ENCODE data around the gene DYSF.

Gene DYSF

DNA sequence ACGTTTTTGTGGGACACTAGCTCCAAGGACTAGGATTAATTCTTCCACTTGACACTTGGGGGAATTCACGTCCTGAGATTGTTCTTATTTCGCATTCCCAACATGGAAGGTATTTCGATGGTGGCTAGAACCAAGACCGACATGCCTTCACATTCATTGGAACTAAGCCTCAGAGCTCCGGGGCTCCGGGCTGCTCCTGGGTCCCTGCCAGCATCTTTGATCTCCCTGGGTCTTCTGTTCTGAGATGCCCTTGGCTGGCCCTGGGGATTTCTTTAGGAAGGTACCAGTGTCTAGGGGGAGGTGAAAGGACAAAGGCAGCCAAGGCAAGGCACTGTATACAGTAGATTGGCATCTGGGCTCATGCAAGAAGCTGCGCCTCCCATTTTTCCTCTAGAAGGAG lies 76.8 kb downstream of the DYSF start:
- DNase-seq (ENCODE audit: low read depth) = no peak

GRCh38 chr2:71530641-71531332 lies 77.4 kb downstream of the DYSF start:
- no peak for DNase-seq (ENCODE audit: low read depth)

DNA sequence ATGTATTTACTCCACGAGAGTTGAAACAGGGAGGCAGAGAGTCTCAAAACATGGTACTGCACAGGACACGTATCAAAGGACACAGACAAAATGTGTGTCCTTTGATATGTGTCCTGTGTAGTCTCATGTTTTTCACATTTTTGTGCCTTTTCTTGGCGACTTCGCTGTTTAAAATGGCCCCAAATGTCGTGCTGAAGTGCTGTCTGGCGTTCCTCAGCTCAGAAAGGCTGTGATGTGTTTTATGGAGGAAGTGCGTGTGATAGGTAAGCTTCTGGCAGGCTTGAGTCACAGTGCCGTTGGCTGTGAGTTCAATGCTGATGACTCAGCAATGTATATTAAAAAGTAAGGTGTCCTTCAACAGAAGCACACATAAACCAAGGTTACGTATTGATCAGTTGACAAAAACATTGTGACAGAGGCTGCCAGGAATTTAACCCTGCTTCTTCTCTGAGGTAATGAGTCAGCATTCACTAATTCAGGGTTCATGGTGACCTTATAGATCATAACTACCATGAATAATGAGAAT lies 78.2 kb downstream of the DYSF start:
- no peak for DNase-seq (ENCODE audit: low read depth)

DNA sequence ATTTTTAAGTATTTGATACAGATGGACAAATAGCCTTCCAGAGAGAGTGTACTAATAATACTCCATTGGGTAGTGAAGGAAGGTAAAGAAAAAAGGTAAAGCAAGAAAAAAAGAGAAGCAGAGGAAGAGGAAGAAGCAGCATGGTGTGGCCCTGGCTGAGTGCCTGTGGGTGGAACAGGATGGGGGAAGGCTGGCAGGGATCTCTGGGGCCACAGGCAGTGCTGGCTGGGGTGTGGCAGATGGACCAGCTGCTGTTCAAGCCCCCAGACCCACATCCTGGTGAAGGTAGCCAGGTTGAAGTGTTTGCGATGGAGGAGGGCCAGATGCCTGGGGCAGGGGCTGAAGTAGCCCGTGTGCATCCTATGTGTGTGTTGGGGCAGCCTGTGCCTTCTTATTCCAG lies 79.0 kb downstream of the DYSF start:
- DNase-seq (ENCODE audit: low read depth) = no peak

DNA sequence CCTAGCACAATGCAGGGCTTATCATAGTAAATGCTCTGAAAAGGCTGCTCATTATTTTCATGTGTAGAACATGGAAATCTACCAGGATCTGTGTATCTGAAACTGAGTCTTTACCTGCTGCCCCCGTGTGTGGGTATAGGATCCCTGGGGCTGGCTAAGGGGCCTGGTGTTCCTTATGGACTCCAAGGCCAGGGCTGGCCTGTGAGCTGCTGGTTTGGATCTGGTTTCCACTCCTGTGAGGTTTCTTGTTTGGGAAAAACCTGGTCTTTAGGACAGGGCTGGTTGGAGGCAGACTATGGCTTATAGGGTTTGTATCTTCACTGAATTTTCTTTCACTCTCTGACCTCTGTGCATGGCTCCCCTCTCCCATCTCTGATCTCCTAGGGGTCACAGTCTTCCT lies 80.8 kb downstream of the DYSF start:
- no peak for DNase-seq (ENCODE audit: low read depth)

GRCh38 chr2:71534826-71535225 lies 81.5 kb downstream of the DYSF start:
- DNase-seq (ENCODE audit: low read depth) = no peak

- no peak for DNase-seq (ENCODE audit: low read depth)
Measured at GRCh38 chr2:71535526-71535925, 82.2 kb downstream of the DYSF start.

GRCh38 chr2:71536226-71536671 lies 82.9 kb downstream of the DYSF start:
- no peak for DNase-seq (ENCODE audit: low read depth)

- no peak for DNase-seq (ENCODE audit: low read depth)
Measured at GRCh38 chr2:71538241-71538640, 84.9 kb downstream of the DYSF start.

GRCh38 chr2:71538656-71539265 lies 85.4 kb downstream of the DYSF start:
- DNase-seq (ENCODE audit: low read depth) = no peak

DNA sequence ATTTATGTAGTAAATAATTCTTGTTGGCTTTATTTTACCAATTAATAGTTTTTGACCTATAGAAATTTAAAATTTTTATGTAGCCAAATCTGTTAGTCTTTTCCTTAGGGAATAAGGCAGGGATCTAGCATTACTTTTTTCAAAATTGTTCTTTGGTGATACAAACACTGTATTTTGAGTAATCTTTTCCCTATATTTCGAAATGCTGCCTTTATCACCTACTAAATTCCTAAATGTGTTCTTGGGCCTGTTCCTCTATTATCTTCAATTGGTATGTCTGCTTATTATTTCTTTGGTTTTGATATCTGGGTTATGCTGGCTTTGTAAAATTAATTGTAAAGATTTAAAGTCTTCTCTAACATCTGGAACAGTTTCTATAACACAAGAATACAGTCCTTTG lies 87.5 kb downstream of the DYSF start:
- DNase-seq (ENCODE audit: low read depth) = no peak

- no peak for DNase-seq (ENCODE audit: low read depth)
Measured at GRCh38 chr2:71544919-71545571, 91.7 kb downstream of the DYSF start.

- DNase-seq (ENCODE audit: low read depth) = peak; percentile 16
Measured at GRCh38 chr2:71545572-71546274, 92.4 kb downstream of the DYSF start.

- DNase-seq (ENCODE audit: low read depth) = no peak
Measured at GRCh38 chr2:71546275-71546638, 92.9 kb downstream of the DYSF start.

- DNase-seq (ENCODE audit: low read depth) = no peak
Measured at GRCh38 chr2:71546777-71547281, 93.5 kb downstream of the DYSF start.

- no peak for DNase-seq (ENCODE audit: low read depth)
Measured at GRCh38 chr2:71547616-71548285, 94.4 kb downstream of the DYSF start.

DNA sequence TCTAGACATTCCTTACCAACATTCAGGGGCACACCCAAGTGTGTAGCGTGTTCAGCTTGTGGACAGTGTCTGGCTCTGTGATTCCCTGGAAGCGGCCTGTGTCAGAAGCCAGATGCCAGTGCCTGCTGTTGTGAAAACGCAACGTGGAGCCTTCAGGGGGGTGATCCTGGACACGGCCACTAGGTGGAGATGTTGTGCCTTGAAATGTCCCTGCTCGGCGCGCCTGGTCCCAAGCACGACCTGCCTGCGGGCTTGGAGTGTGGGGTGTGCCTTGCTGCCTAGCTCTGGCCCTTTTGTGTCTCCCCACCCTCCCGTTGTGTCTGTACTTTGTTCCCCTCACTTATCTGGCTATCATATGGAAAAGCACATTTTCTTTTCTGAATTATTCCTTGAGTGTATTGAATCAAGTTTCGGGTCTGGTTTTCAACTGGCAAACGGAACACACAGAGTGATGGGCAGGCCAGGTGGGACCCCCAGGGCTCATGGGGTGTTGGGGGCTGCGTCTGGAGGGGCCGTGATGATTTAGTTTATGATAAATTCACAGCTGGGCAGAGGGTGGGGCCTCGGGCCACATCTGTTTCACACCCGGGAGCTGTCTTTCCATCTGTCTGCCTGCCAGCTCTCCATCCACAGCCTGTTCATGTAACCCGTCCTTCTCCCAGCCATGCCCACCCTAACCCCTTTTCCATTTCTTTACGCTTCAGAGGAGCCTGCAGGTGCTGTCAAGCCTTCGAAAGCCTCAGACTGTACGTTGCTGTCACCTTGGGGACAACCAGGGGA lies 95.5 kb downstream of the DYSF start:
- peak; percentile 52 for DNase-seq (ENCODE audit: low read depth)

DNA sequence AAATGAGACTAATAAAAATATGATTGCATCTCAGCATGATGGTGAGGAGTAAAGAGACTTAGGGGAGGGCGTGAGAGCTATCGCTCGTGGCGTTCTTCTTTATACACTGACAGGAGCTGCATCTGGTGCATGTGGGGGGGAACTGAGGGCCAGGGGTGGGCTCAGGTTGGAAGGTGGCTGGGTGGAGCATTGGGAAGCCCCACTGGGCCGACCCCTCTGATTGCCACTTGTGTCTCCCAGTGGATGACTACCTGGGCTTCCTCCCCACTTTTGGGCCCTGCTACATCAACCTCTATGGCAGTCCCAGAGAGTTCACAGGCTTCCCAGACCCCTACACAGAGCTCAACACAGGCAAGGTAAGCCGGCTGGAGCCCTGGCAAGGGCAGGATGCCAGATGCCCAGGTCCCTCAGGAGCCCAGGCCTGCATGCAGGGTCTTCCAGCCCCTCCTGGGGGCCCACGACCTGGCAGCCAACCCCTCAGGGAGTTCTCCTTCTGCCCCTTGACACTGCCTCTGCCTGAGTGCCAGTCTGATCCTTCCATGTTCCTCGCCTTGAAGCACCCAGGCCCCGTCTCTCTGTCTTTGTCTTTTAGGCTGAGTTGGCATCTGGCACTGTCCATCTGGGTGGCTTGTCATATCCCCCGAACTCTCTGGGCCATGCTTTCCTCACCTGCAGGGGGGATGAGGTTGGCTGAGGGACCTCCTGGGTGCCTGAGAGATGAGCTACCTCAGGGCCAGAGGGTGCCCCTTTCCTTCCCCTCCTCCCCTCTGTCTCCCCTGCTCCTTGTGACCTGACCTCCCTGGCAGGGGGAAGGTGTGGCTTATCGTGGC lies 97.7 kb downstream of the DYSF start:
- DNase-seq (ENCODE audit: low read depth) = no peak

GRCh38 chr2:71551631-71551915 lies 98.2 kb downstream of the DYSF start:
- no peak for DNase-seq (ENCODE audit: low read depth)

GRCh38 chr2:71552356-71552755 lies 99.0 kb downstream of the DYSF start:
- no peak for DNase-seq (ENCODE audit: low read depth)

Data from activated T-cell treated with anti-CD3 and anti-CD28 coated beads for 48 hours (primary cell).